GM21390 (cell line): Measurements from ENCODE around the gene GIPC1.

Experiments
- ATAC-seq: cut with Tn5 transposase; IDR thresholded peaks from one replicate; pipeline ENCODE4 v1.9.1; 2021; ENCODE audit not compliant: unreplicated experiment

GIPC1 gene

DNA sequence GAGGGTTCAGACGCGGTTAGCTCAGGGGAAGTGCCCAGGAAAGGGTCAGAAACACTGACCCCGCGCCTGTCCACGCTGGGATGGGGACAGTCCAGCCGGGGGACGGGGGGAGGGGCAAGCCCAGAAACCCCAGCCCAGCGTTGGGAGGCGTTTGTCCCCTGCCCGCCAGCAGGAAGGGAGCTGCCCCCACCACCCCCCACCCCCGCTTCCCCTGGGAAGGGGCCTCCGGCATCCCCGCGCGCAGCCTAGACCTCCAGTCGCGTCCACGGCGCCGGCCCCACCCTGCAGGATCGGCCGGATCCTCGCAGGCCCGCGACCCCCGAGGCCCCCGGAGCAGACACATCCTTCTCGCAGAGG is 277 bp downstream of the GIPC1 start:
- ATAC-seq, result no peak

DNA sequence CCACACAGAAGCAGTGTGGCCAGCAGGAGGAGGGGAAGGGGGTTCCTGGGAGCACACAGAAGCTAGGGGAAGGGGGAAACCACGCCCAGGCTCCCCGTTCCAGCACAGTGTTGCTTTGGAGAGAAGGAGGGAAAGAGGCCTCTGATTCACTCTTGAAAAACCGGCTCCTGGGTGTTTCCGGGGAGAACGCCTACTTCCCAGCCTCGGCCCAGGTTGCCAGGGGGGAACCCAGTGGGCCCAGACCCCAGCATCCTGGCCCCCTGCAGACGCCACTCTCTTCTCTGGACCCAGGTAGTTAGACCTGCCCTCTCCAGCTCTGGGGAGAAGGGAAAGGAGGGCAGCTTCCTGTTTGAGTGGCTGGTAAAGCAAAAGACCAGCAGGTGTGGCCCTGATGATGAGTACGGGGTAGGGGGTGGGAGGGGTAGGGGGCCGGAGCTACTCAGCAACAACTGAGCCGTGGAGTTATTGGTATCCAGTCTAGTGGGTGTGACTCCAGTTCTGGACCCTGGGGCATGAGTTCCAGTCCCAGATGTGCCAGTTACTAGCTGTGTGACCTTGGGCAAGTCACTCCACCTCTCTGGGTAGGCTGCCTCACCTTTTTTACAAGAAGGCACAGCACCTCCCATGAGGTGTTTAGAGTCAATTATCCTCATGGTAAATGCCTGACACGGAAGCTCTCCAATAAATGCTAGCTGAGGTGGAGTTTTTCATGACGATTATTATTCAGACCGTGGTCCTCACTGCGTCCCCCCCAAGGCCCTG is 836 bp downstream of the GIPC1 start:
- no peak for ATAC-seq

GRCh38 chr19:14494411-14494810 is 1.5 kb downstream of the GIPC1 start:
- no peak for ATAC-seq

GRCh38 chr19:14492756-14493337 is 3.1 kb downstream of the GIPC1 start:
- no peak for ATAC-seq

- no peak for ATAC-seq
Observed at GRCh38 chr19:14487370-14488125, 8.4 kb downstream of the GIPC1 start.

- ATAC-seq, result no peak
Observed at GRCh38 chr19:14482172-14482941, 13.6 kb downstream of the GIPC1 start.

GRCh38 chr19:14480700-14481079 is 15.2 kb downstream of the GIPC1 start:
- no peak for ATAC-seq

DNA sequence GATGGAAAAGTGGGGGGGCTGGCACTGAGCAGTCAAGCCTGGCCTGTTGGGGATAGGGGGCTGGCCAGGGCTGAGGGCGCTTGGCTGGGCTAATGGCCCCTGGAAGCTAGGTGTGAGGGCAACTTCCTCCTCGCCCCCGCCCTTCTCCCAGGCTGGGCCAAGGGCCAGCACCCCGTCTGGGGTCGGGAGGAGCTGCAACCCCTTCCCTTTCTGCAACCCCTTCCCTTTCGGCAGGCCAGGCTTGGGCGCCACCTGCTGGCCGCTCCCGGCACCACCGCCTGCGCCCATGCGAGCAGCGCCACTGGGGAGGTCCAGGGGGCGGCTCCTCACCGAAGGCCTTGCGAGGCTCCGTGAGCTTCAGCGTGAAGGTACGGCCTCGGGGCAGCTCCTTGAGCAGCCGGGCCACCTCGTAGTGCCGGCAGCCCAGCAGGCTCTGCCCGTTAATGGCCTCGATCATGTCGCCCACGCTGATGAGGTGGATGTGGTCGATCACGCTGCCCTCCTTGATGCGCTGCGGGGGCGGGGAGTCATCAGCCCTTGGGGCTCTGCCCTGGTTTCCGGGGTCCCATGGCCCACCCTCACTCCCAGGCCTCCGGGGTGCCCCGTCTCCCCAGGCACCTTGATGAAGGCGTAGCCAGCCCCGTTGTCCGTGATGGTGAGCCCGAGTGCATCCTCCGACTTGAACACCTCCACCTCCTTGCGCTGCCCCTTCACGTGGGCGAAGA is 15.8 kb downstream of the GIPC1 start:
- ATAC-seq, result no peak

DNA sequence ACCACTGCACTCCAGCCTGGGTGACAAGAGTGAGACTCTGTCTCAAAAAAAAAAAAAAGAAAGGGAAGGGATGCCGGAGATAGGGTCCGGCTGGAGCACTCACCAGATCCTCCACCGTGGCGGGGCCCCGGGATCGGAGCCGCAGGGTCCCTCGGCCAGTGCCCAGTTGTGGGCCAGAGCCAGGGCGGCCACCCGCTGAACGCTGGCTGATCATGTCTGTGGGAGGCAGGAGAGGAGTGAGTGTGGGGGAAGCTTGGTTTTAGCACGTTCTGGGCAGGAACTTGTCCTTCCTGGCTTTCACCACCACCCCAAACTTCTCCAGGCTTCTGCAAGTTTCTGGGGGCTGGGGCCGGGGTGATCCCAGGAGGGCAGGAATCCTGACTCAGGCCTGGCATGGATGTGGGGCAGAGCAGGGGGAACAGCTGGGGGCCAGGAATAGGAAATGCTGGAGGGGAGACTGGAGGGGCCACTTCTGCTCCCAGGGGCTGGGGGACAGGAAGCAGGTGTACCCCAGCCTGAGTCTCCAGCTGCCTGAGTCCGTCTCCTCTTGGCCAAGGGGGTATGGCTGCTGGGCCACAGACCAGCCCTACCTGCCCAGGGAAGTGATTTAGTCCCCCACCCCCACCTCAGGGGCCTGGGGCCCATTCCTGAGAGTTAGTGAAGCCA is 16.5 kb downstream of the GIPC1 start:
- ATAC-seq, result no peak

GRCh38 chr19:14478113-14478545 is 17.8 kb downstream of the GIPC1 start:
- ATAC-seq, result no peak

GRCh38 chr19:14477418-14478112 is 18.4 kb downstream of the GIPC1 start:
- no peak for ATAC-seq

GRCh38 chr19:14476673-14477401 is 19.1 kb downstream of the GIPC1 start:
- ATAC-seq, result no peak

DNA sequence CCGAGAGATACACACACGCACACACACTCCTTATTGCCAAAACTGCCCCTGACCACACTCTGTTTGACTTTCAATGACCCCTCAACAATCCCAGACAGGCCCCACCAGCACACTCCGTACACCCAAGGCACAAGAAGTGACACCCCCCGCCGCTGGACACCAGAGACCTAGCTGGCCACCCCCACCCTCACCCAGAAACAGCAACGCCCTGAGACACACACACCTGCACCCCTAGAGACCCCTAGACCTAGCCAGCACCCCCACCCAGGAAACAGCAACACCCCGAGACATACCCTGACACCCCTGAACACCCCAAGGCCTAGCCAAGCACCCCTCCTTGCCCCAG is 19.6 kb downstream of the GIPC1 start:
- ATAC-seq, result no peak

DNA sequence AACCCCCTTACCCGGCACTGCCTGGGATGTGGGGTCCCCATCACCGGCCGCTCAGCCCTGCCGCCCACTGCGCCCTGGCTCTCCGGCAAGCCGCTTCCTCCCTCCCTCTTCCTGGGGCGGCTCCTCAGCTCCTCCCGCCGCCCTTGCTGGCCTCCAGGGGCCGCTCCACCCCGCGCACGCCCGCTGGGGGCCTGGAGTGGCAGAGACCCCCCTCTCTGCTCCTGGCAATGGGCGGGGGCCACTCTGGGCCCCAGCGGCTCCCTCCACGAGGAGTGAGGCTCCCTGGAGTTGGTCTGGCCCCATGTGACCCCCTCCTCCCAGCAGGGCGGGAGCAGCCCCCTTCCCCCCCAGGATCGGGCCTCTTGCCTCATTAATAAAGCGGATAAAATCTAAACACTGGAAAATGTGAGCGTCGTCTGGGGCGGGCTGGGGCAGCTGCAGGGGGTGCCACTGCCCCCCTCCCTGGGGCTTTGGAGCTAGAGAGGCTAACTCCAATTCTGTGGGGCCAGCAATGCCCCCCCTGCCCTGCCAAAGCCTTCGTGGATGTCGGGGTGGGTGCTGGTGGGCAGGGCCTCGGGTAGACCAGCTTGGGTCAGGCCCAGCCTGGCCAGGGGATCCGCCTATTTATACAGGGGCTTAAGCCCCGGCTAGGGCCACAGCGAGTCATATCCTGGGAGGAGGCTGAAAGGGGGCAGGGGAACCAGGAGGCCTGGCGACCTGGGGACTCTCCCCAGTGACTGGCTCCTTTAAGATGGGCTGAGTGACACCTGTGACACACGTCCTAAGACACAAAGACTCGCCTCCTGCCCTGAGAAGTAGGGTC is 20.5 kb downstream of the GIPC1 start, which contains the start of gene PTGER1:
Gene PTGER1, minus strand, starts transcription at position 104 of the 823 bp plus-strand sequence. CDS start 1,034 bp downstream, outside the sequence.
- no peak for ATAC-seq

DNA sequence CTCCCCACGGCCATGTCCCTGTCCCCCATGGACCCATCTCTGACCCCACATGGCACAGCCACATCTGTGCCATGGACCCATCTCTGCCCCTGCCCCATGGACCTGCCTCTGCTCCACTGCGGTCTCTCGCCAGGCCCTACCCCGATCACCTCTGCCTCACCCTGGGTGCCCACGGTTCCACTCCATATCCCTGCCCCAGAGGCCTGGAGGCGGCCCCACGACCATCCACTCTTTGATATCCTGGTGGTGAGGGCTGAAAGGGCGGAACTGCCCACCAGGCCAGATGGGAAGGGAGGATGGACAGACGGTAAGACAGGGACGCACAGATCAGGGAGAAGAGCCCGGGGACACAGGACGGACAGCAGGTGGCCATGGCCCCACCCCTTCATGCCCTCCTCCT is 21.1 kb downstream of the GIPC1 start:
- ATAC-seq, result no peak

DNA sequence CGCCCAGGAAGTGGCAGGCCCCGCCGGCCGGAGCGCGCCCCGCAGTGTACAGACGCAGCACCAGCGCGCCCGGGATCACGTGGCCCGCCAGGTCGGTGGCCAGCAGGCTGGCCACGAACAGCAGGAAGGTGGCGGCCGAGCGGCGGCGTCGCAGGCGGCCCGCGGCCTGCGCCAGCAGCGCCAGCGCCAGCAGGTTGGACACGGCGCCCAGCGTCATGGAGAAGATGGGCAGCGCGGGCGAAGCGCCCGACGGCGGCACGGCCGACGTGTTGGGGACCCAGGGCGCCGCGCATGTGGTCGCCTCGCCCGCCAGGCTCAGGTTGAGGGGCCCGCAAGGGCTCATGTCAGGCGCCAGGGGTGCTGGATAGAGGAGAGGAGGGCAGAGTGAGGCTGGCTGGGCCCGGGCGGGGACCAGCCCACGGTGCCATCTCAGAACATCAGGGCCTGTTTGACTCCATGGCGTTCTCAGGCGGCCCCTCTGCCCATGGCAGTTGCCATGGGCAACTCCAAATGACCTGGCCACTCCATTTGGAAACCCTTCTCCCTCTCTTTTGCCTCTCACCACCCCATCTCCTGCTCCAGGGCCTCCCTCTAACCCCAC is 21.8 kb downstream of the GIPC1 start:
- ATAC-seq, result no peak

- ATAC-seq, result no peak
Observed at GRCh38 chr19:14473073-14473977, 22.6 kb downstream of the GIPC1 start.
